HG03060 (cell line): Measurements from ENCODE around the gene NAT10.

Experiments used
- ATAC-seq: cut with Tn5 transposase; IDR thresholded peaks from one replicate; pipeline ENCODE4 v1.9.1; 2021; ENCODE audit warnings: low read depth, moderate number of reproducible peaks; ENCODE audit not compliant: unreplicated experiment

NAT10 gene

GRCh38 chr11:34183848-34184391, 78.5 kb downstream of the NAT10 start:
- ATAC-seq = no peak

- no peak for ATAC-seq
These were observed 79.1 kb downstream of the NAT10 start for GRCh38 chr11:34184505-34185015.

GRCh38 chr11:34185926-34186841, 80.8 kb downstream of the NAT10 start:
- no peak for ATAC-seq

GRCh38 chr11:34188181-34188580, 82.8 kb downstream of the NAT10 start:
- no peak for ATAC-seq

- ATAC-seq = no peak
These were observed 83.8 kb downstream of the NAT10 start for GRCh38 chr11:34189191-34189590.

DNA sequence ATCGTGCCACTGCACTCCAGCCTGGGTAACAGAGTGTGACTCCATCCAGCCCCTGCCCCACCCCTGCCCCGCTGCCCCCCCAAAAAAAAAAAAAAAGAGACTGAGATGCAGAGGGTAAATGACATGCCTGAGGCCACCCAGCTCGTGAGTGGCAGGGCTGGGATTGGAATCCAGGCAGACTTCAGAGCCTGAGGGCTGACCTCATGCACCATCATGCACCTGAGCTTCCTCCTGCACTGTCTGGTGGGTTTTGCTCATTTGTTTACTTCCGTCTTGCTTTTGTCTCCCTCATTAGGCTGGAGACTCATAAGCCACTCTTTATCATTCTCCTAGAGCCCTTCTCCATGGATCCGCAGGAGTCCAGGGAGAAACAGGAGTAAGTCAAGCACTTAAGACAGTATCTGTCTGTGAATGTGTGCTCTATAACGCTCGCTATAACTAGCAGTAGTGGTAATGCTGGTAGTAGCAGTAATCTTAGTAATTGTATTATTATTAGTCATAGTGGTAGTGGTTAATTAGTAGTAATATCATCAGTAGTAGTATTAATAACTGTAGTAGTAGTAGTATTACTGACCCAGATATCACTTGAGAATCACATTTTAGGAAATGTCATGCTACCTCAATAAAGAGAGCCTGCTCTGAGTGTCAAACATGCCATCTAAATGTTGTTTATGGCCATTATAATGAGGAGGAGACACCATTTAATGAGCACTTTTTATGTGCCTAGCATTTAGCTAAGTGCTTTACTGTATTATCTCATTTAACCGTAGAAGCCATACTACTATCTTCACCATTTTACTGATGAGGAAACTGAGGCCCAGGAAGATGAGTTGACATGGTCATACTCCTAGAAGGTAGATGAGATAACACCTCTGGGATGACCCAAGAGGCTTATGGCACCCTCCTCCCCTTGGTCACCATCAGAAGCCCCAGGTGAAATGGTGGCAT, 85.0 kb downstream of the NAT10 start:
- no peak for ATAC-seq

DNA sequence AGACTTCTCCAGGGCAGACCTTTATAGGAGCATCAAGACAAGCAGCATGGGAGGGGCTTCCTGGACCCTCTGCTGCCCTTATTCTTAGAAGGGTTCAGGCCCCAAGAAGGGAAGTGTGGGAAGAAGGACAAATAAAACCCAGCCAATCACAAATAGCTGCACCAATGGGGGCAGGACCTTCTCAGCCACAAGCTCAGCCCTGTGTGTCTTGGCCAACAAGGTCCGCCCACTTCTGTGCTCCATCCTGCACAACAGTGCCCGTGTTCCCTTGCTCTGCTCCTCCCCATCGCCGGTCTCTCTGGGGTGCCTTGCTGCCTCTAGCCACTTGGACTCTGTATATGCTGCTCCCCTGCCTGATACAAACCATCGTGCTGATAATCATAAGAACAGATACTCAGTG, 86.1 kb downstream of the NAT10 start:
- ATAC-seq = no peak

DNA sequence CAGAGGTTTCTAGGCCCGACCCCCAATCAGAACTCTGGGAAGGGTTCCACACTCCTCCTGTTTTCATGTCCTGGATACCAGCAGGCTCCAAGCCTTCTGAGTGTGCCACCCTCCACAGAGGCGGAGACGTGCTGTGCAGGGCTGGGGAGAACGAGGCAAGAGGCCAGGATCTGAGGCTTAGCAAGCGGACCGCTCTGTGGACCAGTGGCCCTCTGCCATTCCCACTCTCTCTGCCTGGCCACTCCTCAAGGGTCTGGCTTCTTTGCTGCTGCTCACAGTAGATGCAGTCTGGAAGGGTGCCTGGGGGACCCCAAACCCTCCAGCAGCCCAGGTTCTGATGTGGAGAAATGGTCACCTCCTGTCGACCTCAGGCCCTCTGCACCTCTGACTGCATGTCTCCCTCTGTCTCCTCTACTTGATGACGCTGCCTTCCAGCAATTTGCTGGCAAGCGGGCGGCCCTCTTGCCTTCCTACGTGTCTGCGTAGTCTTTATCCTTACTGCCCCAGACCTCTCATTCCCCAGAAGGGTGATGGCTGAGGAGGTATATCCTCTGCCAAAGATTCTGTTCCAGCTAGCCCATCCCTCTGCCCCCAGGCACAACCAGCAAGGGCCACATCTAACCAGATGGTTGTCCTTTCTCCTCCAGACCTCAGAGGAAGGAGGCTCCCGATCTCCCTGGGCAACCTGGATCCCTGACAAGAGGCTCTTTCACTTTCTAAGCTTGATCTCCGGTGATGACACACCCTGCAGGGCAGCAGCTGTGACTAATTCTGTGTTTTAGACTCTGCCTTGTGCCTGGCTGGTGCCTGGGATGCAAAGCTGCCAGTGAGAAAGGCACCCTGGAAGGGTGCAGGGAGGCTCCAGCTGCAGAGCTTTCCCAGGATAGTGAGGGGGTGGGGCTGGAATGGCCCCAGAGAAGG, 87.3 kb downstream of the NAT10 start:
- ATAC-seq = no peak

DNA sequence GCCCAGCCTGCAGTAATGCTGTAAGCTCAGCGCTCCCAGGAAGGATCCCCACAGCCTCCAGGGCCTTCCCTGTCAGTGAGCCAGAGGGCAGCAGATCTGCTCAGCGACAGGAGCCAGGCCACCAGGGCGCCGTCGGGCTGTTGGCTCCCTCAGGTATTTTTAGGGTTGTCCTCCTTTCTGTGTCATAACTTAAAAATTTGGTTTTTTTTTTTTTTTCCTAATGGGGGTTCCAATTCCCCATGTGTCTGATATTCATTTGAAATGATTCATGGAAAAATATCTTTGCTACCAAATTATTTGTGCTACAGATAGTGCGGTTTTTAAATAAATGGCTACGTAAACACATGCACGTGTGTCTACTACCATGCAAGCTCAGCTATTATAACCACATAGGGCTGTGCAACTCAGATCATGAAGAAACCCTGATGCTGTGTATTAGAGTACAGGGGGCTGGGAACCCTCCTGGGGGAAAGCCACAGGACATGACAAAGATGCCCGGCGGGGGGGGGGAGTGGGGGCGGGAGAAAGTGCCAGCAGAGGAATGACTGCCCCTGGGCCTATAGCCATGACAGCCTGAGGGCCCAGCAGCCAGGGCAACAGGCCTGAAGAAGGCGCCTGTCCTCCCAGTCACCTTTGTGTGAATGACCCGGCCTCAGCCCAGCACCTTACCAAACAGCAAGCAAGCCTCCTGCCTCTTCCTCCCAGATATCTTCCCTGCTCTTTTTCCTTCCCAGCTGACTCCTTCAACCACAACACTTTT, 89.3 kb downstream of the NAT10 start:
- ATAC-seq = no peak
